HG03354 (cell line): ENCODE results near the gene TMEM131L.

Source experiments
- ATAC-seq: cut with Tn5 transposase; IDR thresholded peaks from one replicate; pipeline ENCODE4 v1.9.1; 2021; ENCODE audit warnings: mild to moderate bottlenecking; ENCODE audit not compliant: unreplicated experiment, poor library complexity, severe bottlenecking

The TMEM131L gene

GRCh38 chr4:153472122-153473037 is 6.2 kb downstream of the TMEM131L start:
- ATAC-seq = peak; percentile 64

GRCh38 chr4:153474251-153474650 is 8.1 kb downstream of the TMEM131L start:
- no peak for ATAC-seq

GRCh38 chr4:153476829-153477574 is 10.8 kb downstream of the TMEM131L start:
- ATAC-seq = no peak

GRCh38 chr4:153479101-153479500 is 12.9 kb downstream of the TMEM131L start:
- ATAC-seq = no peak

- ATAC-seq = no peak
Measured at GRCh38 chr4:153480704-153481103, 14.5 kb downstream of the TMEM131L start.

- ATAC-seq = no peak
Measured at GRCh38 chr4:153481478-153481877, 15.3 kb downstream of the TMEM131L start.

- ATAC-seq = no peak
Measured at GRCh38 chr4:153483432-153484418, 17.6 kb downstream of the TMEM131L start.

- ATAC-seq = no peak
Measured at GRCh38 chr4:153485359-153485758, 19.2 kb downstream of the TMEM131L start.

GRCh38 chr4:153485860-153486259 is 19.7 kb downstream of the TMEM131L start:
- no peak for ATAC-seq

- no peak for ATAC-seq
Measured at GRCh38 chr4:153486281-153487151, 20.4 kb downstream of the TMEM131L start.

GRCh38 chr4:153488006-153488891 is 22.1 kb downstream of the TMEM131L start:
- peak; percentile 55 for ATAC-seq

- ATAC-seq = no peak
Measured at GRCh38 chr4:153489856-153490558, 23.8 kb downstream of the TMEM131L start.

- no peak for ATAC-seq
Measured at GRCh38 chr4:153490985-153491483, 24.9 kb downstream of the TMEM131L start.

GRCh38 chr4:153494562-153494961 is 28.4 kb downstream of the TMEM131L start:
- ATAC-seq = no peak

- ATAC-seq = no peak
Measured at GRCh38 chr4:153495480-153496193, 29.5 kb downstream of the TMEM131L start.

GRCh38 chr4:153497091-153497531 is 31.0 kb downstream of the TMEM131L start:
- peak; percentile 51 for ATAC-seq
